ENCODE data around the gene DPYD.
A peak's percentile ranks its signal among the peaks of the same experiment; 100 is the strongest.

DPYD gene

GRCh38 chr1:97044159-97044760, 876.6 kb downstream of the DPYD start:
- TF ChIP-seq CTCF (conservative IDR thresholded peaks at IDR 0.05; ENCODE audit: control insufficient read depth, insufficient read depth, low read depth, low read length): no peak
- H3K4me3 ChIP-seq (ENCODE audit: control insufficient read depth, low read depth, low read length): no peak overlapping the region
- no peak for DNase-seq (ENCODE audit: low read depth)

GRCh38 chr1:97042551-97042950, 878.3 kb downstream of the DPYD start:
- H3K4me3 ChIP-seq (ENCODE audit: control insufficient read depth, low read depth, low read length): no peak overlapping the region
- DNase-seq (ENCODE audit: low read depth): peak; percentile 67
- no peak for TF ChIP-seq CTCF (conservative IDR thresholded peaks at IDR 0.05; ENCODE audit: control insufficient read depth, insufficient read depth, low read depth, low read length)

GRCh38 chr1:97041026-97041425, 879.8 kb downstream of the DPYD start:
- no peak overlapping the region for H3K4me3 ChIP-seq (ENCODE audit: control insufficient read depth, low read depth, low read length)
- DNase-seq (ENCODE audit: low read depth): no peak
- TF ChIP-seq CTCF (conservative IDR thresholded peaks at IDR 0.05; ENCODE audit: control insufficient read depth, insufficient read depth, low read depth, low read length): no peak

GRCh38 chr1:97038410-97038809, 882.4 kb downstream of the DPYD start:
- DNase-seq (ENCODE audit: low read depth): peak; percentile 75
- TF ChIP-seq CTCF (conservative IDR thresholded peaks at IDR 0.05; ENCODE audit: control insufficient read depth, insufficient read depth, low read depth, low read length): no peak
- no peak overlapping the region for H3K4me3 ChIP-seq (ENCODE audit: control insufficient read depth, low read depth, low read length)

- no peak for TF ChIP-seq CTCF (conservative IDR thresholded peaks at IDR 0.05; ENCODE audit: control insufficient read depth, insufficient read depth, low read depth, low read length)
- DNase-seq (ENCODE audit: low read depth): no peak
- no peak overlapping the region for H3K4me3 ChIP-seq (ENCODE audit: control insufficient read depth, low read depth, low read length)
These were observed 886.2 kb downstream of the DPYD start for GRCh38 chr1:97034651-97035050.

GRCh38 chr1:97033949-97034348, 886.9 kb downstream of the DPYD start:
- no peak for DNase-seq (ENCODE audit: low read depth)
- no peak overlapping the region for H3K4me3 ChIP-seq (ENCODE audit: control insufficient read depth, low read depth, low read length)
- TF ChIP-seq CTCF (conservative IDR thresholded peaks at IDR 0.05; ENCODE audit: control insufficient read depth, insufficient read depth, low read depth, low read length): no peak

Measured in fibroblast of mammary gland (primary cell).